ENCODE data around the gene RXFP2. TPM values are rescaled to one million over a fixed set of nuclear protein-coding genes. Genes with fewer than 3 reads are reported as not detected.

RXFP2 gene
- total and polyA plus RNA-seq, 9 of the 15 experiments (the other 6 are each of a cell fraction or from before 2014, with no cell fraction given) = not detected

GRCh38 chr13:31697290-31697689, 42.0 kb upstream of the RXFP2 start:
- Histone ChIP-seq H3K9ac (ENCODE audit: insufficient read depth in 1 of 2, low read depth in 2 of 2, low read length in 2 of 2) (no peak overlapping the region), H3K4me2 (ENCODE audit: insufficient read depth, low read length) (no peak overlapping the region), H2AFZ (ENCODE audit: low read depth, low read length) (no peak overlapping the region), H3K27me3 (ENCODE audit: control insufficient read depth in 2 of 2, insufficient read depth in 2 of 2, low read length in 2 of 2) (no peaks in the 10 kb centered on the region), H3K9me3 (replicated peaks; ENCODE audit: control insufficient read depth, insufficient read depth, low read depth, low read length) (no peaks in the 10 kb centered on the region), H3K79me2 (ENCODE audit: control insufficient read depth, insufficient read depth, low read length) (no peaks in the 10 kb centered on the region), H3K4me1 (replicated peaks in 1 of 2; ENCODE audit: control insufficient read depth in 2 of 2, insufficient read depth in 2 of 2, low read length in 2 of 2) (no peaks in the 10 kb centered on the region), H3K9me1 (ENCODE audit: control insufficient read depth, insufficient read depth, low read length) (no peaks in the 10 kb centered on the region), H3K27ac (ENCODE audit: extremely low read depth, low read depth, low read length) (no peak overlapping the region), H4K20me1 (replicated peaks; ENCODE audit: control insufficient read depth, insufficient read depth, low read length) (no peaks in the 10 kb centered on the region), H3K4me3 (no peak overlapping the region), H3K36me3 (ENCODE audit: control insufficient read depth, insufficient read depth, low read length) (no peaks in the 10 kb centered on the region)
- ATAC-seq (no peak), FAIRE-seq (no peak), DNase-seq (ENCODE audit: extremely low read depth in 1 of 4, low spot score in 3 of 4) (no peak)
- TF ChIP-seq ATF7 (IDR thresholded peaks at IDR 0.05) (no peak), ZKSCAN3 (CRISPR knock-in tag; IDR thresholded peaks at IDR 0.05) (no peak), SAFB (IDR thresholded peaks at IDR 0.05; ENCODE audit: borderline replicate concordance, low read depth, low read length) (no peak), CREBBP (IDR thresholded peaks at IDR 0.05; ENCODE audit: low read depth, low read length) (no peak), ZBTB17 (CRISPR knock-in tag; IDR thresholded peaks at IDR 0.05) (no peak), COPS2 (conservative IDR thresholded peaks at IDR 0.05) (no peak), HNRNPUL1 (IDR thresholded peaks at IDR 0.05; ENCODE audit: low read length) (no peak), SNIP1 (IDR thresholded peaks at IDR 0.05; ENCODE audit: low read depth) (no peak), ZC3H11A (IDR thresholded peaks at IDR 0.05; ENCODE audit: low read depth, low read length) (no peak), BACH1 (tag; IDR thresholded peaks at IDR 0.05) (no peak), CGGBP1 (CRISPR knock-in tag; IDR thresholded peaks at IDR 0.05) (no peak)
- TF ChIP-seq, protein P1, sequence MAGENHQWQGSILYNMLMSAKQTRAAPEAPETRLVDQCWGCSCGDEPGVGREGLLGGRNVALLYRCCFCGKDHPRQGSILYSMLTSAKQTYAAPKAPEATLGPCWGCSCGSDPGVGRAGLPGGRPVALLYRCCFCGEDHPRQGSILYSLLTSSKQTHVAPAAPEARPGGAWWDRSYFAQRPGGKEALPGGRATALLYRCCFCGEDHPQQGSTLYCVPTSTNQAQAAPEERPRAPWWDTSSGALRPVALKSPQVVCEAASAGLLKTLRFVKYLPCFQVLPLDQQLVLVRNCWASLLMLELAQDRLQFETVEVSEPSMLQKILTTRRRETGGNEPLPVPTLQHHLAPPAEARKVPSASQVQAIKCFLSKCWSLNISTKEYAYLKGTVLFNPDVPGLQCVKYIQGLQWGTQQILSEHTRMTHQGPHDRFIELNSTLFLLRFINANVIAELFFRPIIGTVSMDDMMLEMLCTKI (IDR thresholded peaks at IDR 0.05; ENCODE audit: partially characterized antibody) = no peak
- ChIA-PET CTCF (ENCODE audit: low intra/inter-chr PET ratio) (no interaction called here), POLR2A (no interaction called here)
- 0% methylated on average over 1 of the region's 1 CpG for WGBS (ENCODE audit: insufficient coverage, low coverage, missing lambda C conversion rate)
- intact Hi-C loops (cut with micrococcal nuclease) (no loop called here), in situ Hi-C loops (cut with MboI) (no loop called here)
- BruUV-seq (replicated peaks) = no TSS peak

Measured in K562 (cell line).